RCC 7860 (cell line): ENCODE data around the gene FBLN5.

Experiments used
- DNase-seq: peaks from one replicate; pipeline ENCODE4 v3.0.0-alpha.2; 2015; ENCODE audit warnings: low spot score
- FAIRE-seq: peaks from 2 replicates; lab custom pipeline; 2012; peaks lifted over from hg19 to GRCh38; lab: Jason Lieb, UNC

FBLN5 gene

DNA sequence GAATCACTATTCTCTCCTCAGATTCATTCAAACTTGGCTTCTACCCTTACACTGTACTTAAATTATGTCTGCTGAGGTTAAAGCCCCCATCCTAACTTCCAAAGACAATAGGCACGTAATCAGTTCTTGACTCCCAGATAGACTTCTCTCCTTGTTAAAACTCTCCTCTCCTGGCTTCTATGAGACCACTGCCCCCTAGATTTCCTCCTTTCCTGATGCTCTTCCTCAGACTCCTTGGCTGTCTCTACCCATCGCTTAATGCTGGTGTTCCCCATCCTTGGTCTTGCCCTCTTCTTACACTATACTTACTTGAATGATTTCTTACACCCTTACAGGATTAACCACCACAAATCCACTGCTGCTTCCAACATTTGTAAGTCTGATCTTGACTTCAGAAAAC lies 112.9 kb downstream of the FBLN5 start:
- FAIRE-seq (no peak), DNase-seq (no peak)

DNA sequence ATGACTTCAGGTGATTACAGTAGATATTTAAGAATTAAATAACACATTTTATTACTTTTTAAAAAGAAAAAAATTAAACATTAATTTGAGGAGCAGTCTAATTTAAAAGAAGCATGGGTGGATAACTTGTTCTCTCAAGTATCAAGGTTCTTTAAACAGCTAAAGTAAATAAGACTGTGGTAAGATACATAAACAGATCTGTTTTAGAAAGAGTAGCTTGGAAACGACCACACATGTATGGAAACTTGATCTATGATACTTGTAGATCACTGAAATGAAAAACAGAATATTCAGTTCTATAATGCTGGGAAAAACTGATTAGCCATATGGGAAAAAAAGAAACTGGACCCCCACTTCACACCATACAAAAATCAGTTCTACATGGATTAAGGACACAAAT lies 116.2 kb downstream of the FBLN5 start:
- DNase-seq (no peak), FAIRE-seq (no peak)

DNA sequence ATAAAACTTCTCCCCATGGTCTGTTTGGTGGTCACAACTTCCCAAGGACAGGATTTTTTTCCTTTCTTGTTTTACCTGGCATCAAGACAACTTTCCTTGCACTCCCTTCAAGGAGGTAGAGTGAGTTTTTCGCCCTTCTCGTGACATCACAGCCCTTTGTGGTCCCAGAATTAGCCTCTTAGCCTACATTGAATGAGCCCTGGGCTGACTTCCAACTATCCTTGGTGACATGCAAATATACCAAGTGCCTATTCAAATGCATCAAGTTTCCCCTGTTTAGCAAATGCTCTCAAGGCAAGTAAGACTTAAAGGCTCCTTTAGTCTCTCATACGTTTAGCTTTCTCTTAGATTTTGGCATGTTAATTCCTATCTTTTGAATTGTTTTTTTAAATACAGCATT lies 116.7 kb downstream of the FBLN5 start:
- DNase-seq, result no peak
- FAIRE-seq, result no peak

DNA sequence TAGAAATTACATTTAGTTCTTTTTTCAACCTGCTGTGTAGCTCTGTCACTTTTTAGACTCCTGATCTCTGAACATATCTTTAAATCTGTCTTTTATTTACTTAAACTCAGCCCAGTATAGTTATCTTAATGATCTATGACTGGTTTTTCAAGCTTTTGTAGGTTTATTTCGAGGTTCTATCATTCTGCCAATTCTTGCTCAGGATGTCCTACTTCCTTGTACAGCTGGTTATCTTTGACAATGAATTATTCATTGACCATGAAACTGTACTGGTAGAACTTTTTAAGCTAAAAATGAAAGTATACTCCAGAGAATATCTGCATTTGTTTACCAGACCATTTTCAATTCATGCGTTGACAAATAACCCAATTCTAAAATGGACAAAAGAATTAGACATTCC lies 118.0 kb downstream of the FBLN5 start:
- no peak for FAIRE-seq

DNA sequence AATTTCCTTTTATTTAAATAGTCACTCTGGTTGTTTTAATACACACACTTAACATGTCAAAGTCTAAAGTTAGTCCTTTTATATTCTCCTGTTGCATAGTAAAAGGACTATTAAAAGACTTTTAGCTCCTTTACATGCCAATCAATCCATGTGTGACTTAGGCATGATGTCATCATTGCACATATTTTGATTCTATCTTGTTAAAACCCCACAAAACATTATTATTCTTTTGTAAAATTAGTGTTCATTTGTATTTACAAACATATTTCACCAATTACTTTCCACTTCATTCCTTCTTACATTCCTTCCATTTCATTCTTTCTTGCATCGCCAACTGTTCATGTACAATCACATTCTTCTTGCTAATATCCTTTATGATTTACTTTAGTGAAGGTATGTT lies 119.7 kb downstream of the FBLN5 start:
- DNase-seq (no peak), FAIRE-seq (no peak)

More for the DNA sequence above, 118.0 kb downstream of the FBLN5 start:
- no peak for DNase-seq
